Sigmoid colon (tissue), 4 donors: ENCODE results near the gene SAMD4A.

ENCODE experiments used
- CTCF ChIP-seq, 4 experiments: fragments of 450-650 bp in 3 of 4; fragments of 200-600 bp in 1 of 4; IDR thresholded peaks; one replicate each; pipeline ENCODE4 v1.5.1; 2016 to 2019; ENCODE audit warnings: antibody characterized with exemption in 4 of 4, mild to moderate bottlenecking in 3 of 4, moderate library complexity in 2 of 4
- EP300 ChIP-seq, 4 donors: sonication (generic); formaldehyde crosslinking; IDR thresholded peaks; one replicate each; pipeline ENCODE4 v1.6.1; 2017; ENCODE audit warnings: antibody characterized with exemption in 4 of 4
- POLR2A ChIP-seq, 2 donors: fragments of 450-650 bp; IDR thresholded peaks; one replicate each; pipeline ENCODE4 v1.6.1; 2016; ENCODE audit warnings: antibody characterized with exemption in 2 of 2, mild to moderate bottlenecking in 2 of 2, moderate library complexity in 2 of 2

DNA sequence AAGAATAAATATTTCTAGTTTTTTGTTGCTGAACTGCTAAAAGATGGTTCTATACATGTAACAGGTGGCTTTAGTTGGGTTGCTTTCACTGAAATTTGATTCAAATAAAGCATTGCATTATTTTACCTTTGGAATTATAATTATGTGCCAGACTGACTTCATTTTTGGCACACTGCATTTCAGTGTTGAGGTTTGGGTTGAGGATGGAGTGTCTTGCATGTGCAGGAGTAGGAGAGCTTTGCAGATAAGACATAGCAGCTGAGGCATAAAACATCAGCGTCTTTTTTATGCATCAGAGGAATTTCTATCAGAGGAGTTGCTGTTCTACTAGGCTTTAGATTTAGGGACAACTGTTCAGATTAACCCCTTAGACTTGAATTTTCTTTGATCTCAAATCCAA lies 17.2 kb downstream of the SAMD4A start:
- TF ChIP-seq CTCF (IDR thresholded peaks at IDR 0.05) (no peak), POLR2A (IDR thresholded peaks at IDR 0.05) (no peak), EP300 (IDR thresholded peaks at IDR 0.05) (no peak)
